K562 (cell line): ENCODE measurements around the gene ATXN1. TPM values are rescaled to one million over a fixed set of nuclear protein-coding genes. Genes with fewer than 3 reads are reported as not detected.

Experiments used
- BDP1 ChIP-seq: IDR thresholded peaks from 3 replicates; pipeline ENCODE4 v1.6.1; 2011; ENCODE audit not compliant: insufficient read length, insufficient read depth
- ETV6 ChIP-seq, 3 experiments: fragments of 150-350 bp in 1 of 3; sonication (generic) in 1 of 3; formaldehyde crosslinking in 1 of 3; IDR thresholded peaks; 2 replicates each; pipeline versions ENCODE4 v1.6.1 to v1.8.0; 2014 to 2022; ENCODE audit warnings: borderline replicate concordance in 2 of 3, low read depth in 2 of 3, antibody characterized with exemption in 1 of 3, low read length in 1 of 3, mild to moderate bottlenecking in 1 of 3, missing genetic modification reagents in 1 of 3
- RAD21 ChIP-seq, 2 experiments: fragments of 250-450 bp in 1 of 2; fragments of 450-650 bp in 1 of 2; sonication (Bioruptor Pico) in 1 of 2; formaldehyde crosslinking in 1 of 2; IDR thresholded peaks in 1 of 2; conservative IDR thresholded peaks in 1 of 2; 2 replicates each; pipeline versions ENCODE4 v1.4.0 to v1.8.0; 2020 to 2022; ENCODE audit warnings: mild to moderate bottlenecking in 2 of 2, moderate library complexity in 1 of 2
- SAFB2 ChIP-seq: fragments of 200-400 bp; formaldehyde crosslinking; IDR thresholded peaks from 2 replicates; pipeline ENCODE4 v1.6.1; 2018; ENCODE audit warnings: borderline replicate concordance, low read length, low read depth, moderate library complexity; ENCODE audit not compliant: severe bottlenecking
- SMC3 ChIP-seq: conservative IDR thresholded peaks from 2 replicates; pipeline ENCODE4 v1.6.1; 2011; ENCODE audit warnings: low read depth, low read length, improper control_type of control experiment; ENCODE audit not compliant: insufficient read depth
- ZNF217 ChIP-seq: sonication (generic); formaldehyde crosslinking; IDR thresholded peaks from 2 replicates; pipeline ENCODE4 v1.8.0; 2022; ENCODE audit warnings: mild to moderate bottlenecking, missing genetic modification reagents
- ZNF23 ChIP-seq: fragments of 250-450 bp; sonication (Bioruptor Pico); IDR thresholded peaks from 2 replicates; pipeline ENCODE4 v1.4.0; 2020; ENCODE audit warnings: mild to moderate bottlenecking
- ZNF395 ChIP-seq: fragments of 200-800 bp; sonication (Bioruptor generic); IDR thresholded peaks from 2 replicates; pipeline ENCODE4 v1.6.1; 2017; ENCODE audit warnings: missing genetic modification characterization, missing compliant biosample characterization
- ZNF431 ChIP-seq: sonication (generic); formaldehyde crosslinking; IDR thresholded peaks from 2 replicates; pipeline ENCODE4 v1.8.0; 2022; ENCODE audit warnings: mild to moderate bottlenecking, missing genetic modification reagents
- polyA plus RNA-seq, 8 experiments: library from polyadenylated mRNA; depleted of rRNA in 4 of 8; stranded (reverse) in 5 of 8; unstranded in 3 of 8; fragments of >200 nt; fragmentation: Nextera tagmentation in 2 of 8; fragmentation: Illumina TruSeq in 1 of 8; extraction: Ambion mirVana in 2 of 8; extraction: Trizol in 1 of 8; gene quantifications; 2 replicates each; pipeline versions ENCODE4 v1.2.1 to v1.2.3, GENCODE V29; 2011 to 2014; ENCODE audit warnings: inconsistent platforms in 1 of 8, missing spikeins in 1 of 8
- total RNA-seq, 7 experiments: library from RNA; depleted of rRNA in 6 of 7; stranded (reverse); fragments of >200 nt in 6 of 7; fragmentation: Illumina TruSeq in 2 of 7; extraction: Trizol in 2 of 7; gene quantifications; 2 replicates each; pipeline versions ENCODE4 v1.2.1 to v1.2.3, GENCODE V29; 2011 to 2021; ENCODE audit warnings: low replicate concordance in 1 of 7

Gene ATXN1
- total and polyA plus RNA-seq, 9 of the 15 experiments (the other 6 are each of a cell fraction or from before 2014, with no cell fraction given), result under 0.01 to 1.2 (median 0.58) TPM

DNA sequence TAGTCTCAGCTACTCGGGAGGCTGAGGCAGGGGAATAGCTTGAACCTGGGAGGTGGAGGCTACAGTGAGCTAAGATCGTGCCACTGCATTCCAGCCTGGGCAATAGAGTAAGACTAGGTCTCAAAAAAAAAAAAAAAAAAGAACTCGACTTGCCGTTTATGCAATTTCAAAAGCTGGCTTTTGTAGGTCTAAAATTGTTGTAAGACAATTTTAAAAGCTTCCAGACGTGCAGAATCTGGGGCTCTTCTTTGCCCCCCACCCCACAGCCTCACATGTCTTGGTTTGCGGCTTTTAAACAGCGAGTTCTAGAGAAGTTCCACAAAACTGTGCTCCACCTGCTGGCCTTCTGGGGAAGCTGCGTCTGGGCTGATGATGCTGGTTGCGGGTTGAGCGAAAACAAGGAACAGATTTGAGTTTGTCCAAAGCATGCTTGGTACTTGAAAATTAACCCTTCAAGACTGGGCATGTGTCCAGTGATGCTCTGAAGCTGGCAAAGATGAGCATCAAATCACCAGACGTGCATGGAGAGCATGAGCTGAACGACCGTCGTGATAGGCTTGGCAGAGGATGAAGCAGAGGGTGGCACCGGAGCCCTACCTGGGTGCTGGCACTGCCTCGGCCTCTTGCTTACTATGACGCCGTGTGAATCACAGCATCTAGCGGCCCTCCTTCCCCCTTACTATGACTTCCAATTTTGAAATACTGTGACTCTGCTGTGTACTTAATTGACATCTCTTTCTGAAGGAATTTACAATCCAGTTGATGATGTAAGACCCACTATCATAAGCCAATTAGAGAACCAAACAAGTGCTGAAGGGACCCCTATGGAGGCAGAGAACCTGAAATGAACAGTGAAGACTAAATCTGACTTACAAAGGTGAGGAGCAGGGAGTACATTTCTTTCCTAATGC, 351.5 kb downstream of the ATXN1 start (continued):
- TF ChIP-seq SAFB2, result no peak
- peak; percentile 85 for TF ChIP-seq SMC3
- peak; percentile 80 to 87 for TF ChIP-seq RAD21 (CRISPR knock-in tag; conservative IDR thresholded peaks at IDR 0.05 in 1 of 2, IDR thresholded peaks at IDR 0.05 in 1 of 2)
- TF ChIP-seq ZNF23 (CRISPR knock-in tag), result no peak
- no peak for TF ChIP-seq ZNF217
- no peak for TF ChIP-seq ETV6 (IDR thresholded peaks at IDR 0.05; ENCODE audit: borderline replicate concordance in 1 of 2, low read depth in 2 of 2, low read length in 1 of 2)
- TF ChIP-seq ETV6 (CRISPR knock-in tag; IDR thresholded peaks at IDR 0.05; ENCODE audit: borderline replicate concordance), result no peak
- no peak for TF ChIP-seq ZNF395 (CRISPR knock-in tag)
- 0 out of 2 replicates have a peak, but pooled peaks have one; percentile 15 for TF ChIP-seq ZNF431
- TF ChIP-seq BDP1, result no peak
